HG02885 (cell line): Measurements from ENCODE around the gene STK16.
"Not testable (repeated sequence)": the region's sequence is repeated elsewhere in the genome, so short reads cannot be mapped to it uniquely, and the experiment has no call there.

Experiments
- ATAC-seq: cut with Tn5 transposase; IDR thresholded peaks from one replicate; pipeline ENCODE4 v1.9.1; 2021; ENCODE audit warnings: mild to moderate bottlenecking; ENCODE audit not compliant: unreplicated experiment, poor library complexity

STK16 gene

DNA sequence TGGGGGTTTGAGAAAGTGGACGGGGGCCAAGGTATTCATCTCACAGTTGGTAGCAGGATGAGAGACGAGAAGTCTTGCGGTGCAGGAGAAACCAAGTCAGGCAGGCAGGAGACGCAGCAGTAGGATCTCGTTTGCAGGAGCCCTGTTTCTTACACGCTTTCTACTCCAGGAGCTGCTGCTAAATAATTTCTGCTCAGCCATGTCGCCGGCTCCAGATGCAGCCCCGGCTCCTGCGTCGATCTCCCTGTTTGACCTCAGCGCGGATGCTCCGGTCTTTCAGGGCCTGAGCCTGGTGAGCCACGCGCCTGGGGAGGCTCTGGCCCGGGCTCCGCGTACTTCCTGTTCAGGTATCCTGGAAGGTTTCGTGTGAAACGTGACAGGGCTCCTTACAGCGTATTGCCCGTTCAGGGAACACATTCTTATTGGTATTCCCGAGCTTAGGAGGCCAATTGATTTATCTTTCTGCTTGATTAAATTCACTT, 15.2 kb upstream of the STK16 start:
- ATAC-seq = no peak

GRCh38 chr2:219234331-219234730, 10.9 kb upstream of the STK16 start:
- no peak for ATAC-seq

DNA sequence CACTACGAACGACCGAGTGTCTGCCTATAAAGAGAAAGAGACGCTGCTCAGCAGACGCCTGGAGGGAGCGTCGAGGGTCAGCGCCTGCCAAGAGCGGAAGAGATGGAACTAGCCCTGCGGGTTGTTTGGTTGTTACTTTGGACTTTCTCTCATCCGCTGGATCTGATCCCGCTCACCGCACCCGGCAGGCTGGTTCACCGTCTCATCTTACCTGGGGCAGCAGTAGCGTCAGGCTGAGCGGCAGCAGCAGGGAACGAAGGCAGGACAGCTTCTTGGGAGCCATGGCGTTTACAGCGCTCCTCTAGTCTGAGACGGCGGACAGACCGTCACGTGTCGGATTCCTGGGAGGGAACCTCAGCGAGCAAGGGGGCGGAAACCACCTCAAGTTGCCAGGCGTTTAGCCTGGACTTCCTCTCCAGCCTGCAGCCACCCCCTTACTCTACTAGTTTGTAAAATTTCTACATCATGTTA, 2.0 kb upstream of the STK16 start:
- ATAC-seq = no peak

- ATAC-seq = no peak
Measured at GRCh38 chr2:219244789-219245147, 511 bp upstream of the STK16 start.

DNA sequence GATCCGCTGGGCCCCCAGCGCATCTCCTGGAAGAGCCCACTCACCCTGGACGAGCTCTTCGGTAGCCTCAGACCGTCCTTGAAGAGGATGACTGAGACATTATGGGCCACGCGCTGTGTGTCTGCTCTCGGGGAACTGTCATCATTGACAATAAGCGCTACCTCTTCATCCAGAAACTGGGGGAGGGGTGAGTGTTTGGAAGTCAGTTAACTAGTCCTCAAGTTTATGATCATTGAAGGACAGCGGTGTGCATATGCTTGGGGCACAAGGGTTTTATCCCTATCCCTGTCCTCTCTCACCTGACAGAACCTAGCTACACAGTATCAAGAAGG, 586 bp downstream of the STK16 start:
- no peak for ATAC-seq

- no peak for ATAC-seq
Measured at GRCh38 chr2:219246559-219246958, 1.3 kb downstream of the STK16 start.

GRCh38 chr2:219247678-219248642, 2.7 kb downstream of the STK16 start:
- no peak for ATAC-seq

DNA sequence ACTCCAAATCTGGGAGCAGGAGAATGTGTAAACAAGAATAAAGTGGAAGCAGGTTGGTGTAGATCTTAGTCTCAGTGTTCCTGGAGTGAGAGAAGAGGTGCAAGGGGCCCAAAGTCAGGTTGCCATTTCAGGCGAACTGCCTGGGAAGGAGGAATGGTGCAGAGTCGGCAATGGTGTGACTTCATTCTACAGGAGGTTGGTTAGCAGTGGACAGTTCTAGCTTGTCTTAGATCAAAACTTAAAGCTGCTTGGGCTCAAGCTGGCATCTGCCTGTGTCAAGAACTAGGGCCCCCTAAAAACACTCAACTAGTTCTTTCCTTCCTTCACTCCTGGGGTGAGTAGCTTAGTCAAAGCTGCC, 3.5 kb downstream of the STK16 start:
- ATAC-seq = no peak

DNA sequence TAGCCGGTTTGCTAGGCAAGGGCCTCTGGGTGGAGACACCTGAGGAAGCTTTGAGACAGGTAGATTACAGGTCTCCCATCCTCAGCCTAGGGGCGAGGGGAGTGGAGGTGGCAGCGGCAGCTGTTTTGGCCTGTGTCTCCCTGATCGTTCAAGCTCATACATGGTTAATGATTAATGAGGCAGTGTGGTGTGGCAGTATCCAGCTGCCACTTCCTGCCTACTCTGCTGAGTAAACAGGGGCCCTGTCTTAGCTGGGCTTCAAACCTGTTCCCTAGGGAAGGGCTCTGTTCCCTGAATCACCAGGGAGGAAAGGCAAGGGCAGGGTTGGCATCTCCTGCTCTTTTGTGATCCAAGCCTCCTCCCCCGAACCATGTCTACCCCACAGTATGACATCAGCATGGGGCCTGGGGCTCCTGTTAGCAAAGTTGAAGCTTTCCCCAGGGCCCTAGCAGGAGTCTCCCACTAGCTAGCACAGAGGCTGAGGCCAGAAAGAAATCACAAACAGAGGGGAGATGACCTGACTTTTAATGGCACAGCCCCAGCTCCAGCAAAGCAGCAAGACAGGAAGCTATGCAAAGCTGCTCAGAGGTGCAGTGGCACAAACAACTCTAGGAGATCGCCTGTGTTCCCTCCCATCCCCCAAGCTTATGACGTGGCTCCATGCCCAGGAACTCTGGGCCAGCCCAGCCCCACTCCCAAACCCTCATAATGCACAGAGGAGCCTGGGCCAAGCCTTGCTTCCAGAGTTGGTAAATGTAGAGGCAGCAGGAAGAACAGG, 4.1 kb downstream of the STK16 start:
- no peak for ATAC-seq

DNA sequence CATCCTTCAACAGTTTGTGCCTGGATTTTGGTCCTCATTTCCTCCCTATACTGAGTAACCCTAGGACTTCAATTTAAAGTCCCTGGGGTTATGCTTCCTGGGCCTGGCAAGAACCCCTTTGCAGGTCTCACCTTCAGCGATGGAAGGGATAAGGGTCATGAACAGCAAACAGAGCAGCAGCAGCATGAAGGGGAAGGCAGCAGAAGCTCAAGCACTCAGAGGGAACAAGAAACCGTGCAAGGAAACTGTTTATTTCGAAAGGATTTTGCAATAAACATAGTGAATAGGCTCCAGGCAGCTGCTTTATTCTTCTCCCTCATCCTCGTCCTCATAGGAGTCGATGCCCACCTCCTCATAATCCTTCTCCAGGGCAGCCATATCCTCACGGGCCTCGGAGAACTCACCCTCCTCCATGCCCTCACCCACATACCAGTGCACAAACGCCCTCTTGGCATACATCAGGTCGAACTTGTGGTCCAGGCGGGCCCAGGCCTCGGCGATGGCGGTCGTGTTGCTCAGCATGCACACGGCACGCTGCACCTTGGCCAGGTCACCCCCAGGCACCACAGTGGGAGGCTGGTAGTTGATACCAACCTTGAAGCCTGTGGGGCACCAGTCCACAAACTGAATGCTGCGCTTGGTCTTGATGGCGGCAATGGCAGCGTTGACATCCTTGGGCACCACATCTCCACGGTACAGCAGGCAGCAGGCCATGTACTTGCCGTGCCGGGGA, 4.9 kb downstream of the STK16 start:
- no peak for ATAC-seq

DNA sequence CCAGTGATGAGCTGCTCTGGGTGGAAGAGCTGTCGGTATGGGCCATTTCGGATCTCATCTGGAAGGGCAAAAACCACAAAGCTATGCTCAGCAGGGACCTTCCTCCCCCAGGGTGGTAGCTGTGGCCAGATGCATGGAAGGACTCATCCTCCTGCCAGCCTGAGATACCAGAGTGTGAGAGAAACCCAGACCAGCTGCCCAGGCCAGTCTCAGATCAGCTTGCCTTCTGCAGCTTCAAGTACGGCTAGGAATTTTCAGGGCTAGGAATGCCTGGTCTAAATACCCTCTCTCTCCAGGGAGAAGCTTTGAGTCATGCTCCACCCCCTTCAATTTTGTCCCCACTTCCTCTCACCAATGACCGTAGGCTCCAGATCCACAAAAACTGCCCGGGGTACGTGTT, 6.4 kb downstream of the STK16 start:
- no peak for ATAC-seq

DNA sequence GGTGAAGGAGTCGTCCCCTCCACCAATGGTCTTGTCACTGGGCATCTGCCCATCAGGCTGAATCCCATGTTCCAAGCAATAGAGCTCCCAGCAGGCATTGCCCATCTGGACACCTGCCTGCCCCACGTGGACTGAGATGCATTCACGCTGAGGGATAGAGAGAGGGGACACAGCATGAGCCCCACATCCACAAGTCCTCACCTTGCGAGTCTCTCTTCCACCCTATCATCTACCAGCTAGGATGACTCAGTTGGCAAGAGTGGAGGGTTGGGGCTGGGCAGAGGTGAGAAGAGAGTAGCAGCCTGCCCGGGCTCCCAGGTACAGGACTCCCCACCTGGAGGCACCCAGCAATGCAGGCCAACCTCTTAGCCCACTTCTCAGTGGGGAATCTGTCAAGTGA, 6.8 kb downstream of the STK16 start:
- ATAC-seq = no peak

GRCh38 chr2:219252570-219252899, 7.3 kb downstream of the STK16 start:
- ATAC-seq = no peak

DNA sequence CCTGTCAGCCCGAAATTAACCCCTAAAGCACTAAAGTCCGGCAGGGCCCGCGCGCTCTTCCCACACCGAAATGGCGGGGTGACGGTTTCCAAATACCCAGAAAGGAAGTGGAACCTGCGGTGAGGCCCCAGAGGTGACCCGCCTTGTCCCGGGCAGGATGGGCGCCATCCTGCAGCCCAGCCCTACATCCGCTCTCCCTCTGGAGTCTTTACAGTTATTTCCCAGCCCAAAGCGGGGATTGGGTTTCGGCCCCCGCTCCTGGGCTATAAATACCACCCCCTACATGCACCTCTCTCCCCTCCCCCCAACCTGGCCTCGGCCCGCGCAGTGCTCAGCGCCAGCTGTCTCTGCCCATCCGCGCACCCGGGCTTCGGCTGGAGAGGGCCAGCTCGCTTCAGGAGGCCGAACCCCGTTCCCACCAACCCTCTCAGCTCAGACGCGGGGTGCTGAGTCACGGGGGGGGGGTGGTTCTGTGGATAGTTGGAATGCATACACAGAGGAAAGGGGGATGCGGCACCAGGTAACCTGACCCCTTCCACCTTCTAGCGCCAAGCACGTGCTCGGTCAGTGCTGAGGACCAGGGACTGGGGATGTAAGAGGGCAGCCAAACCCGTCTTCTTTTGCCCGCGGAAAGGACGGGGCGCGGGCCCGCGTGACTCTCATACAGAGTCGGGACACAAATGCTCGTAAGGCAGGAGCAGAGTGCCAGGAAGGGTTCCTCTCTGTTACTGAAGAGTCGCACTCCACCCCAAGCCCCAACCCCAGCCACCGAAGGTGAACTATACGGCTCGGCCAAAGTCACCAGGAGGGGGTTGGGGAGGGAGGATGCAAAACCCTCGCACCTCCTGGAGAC, 7.8 kb downstream of the STK16 start, which contains the start of gene TUBA4B:
TSS of gene TUBA4B (plus strand) at position 344 of the 853 bp plus-strand sequence. CDS start at position 509, 165 bp downstream.
- ATAC-seq = no peak

DNA sequence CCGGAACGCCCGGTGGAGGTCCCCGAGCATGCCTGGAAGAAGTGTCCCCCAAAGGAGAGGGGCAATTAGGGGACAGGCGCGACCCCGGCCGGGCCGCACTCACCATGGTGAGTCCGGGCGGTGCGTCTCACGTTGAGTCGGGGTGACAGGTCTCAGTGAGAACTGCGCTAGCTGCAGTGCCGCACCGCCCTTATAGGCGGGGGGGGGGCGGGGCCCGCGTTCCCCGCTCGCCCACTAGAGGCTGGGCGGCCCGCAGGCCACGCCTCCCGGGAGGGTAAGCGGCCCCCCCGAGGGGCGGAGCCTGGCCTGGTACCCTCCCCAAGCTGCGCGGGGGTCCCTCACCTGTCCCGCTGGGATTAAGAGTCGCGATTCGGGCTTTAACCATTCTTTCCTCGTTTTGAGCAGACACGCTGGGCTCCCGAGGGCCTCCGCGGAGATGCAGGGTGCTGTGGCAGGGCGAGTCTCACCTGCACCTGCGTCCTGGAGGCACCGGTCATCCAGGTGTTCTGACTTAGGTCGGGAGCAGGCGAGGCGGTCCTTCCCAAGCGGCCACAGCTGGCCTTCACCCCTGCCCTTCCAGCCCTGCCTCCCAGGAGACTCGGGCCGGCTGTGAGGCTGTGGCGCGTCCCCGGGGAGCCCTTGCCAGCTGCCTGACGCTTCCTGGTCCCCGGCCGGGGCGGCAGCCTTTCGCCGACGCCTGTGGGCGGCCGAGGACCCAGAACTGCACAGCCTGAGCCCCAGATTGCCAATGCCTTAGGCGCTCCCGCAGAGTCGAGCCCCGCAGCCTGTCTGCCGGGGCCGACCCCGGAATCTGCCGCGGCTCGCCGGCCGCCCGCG, 8.7 kb downstream of the STK16 start, which contains the start of gene TUBA4A:
TSS of gene TUBA4A (minus strand) at position 166 of the 837 bp plus-strand sequence. CDS start at position 106, 60 bp downstream.
- peak; percentile 67 for ATAC-seq

- ATAC-seq = peak; percentile 28
Measured at GRCh38 chr2:219254590-219255201, 9.4 kb downstream of the STK16 start.

DNA sequence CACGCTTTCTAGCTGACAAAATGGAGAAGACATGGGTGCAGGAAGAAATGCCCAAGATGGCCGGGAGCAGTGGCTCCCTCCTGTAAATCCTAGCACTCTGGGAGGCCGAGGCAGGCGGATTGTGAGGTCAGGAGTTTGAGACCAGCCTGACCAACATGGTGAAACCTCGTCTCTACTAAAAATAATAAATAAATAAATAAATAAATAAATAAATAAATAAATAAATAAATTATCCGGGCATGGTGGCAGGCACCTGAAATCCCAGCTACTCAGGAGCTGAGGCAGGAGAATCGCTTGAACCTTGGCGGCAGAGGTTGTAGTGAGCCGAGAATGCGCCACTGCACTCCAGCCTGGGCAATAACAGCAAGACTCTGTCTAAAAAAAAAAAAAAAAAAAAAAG, 13.7 kb downstream of the STK16 start:
- ATAC-seq = not testable (repeated sequence)
